Astrocyte of the spinal cord (primary cell): ENCODE data around the gene CCRL2.

Experiments
- DNase-seq: peaks from one replicate; pipeline ENCODE4 v3.0.0; 2011; ENCODE audit warnings: low read depth, low spot score
- H3K4me3 ChIP-seq: 2 replicates; pipeline ENCODE4 v1.5.1; 2011; ENCODE audit warnings: low read depth, mild to moderate bottlenecking, low read length, moderate library complexity
- CTCF ChIP-seq: IDR thresholded peaks from 2 replicates; pipeline ENCODE4 v1.5.1; 2012; ENCODE audit warnings: low read depth, mild to moderate bottlenecking, low read length, inconsistent platforms
- in situ Hi-C: cut with HindIII; loops from 2 replicates; pipeline ENCODE4 v1.10.0; 2017; ENCODE audit warnings: low sequenced_read_pairs

CCRL2 gene

GRCh38 chr3:46371519-46372340, 35.3 kb upstream of the CCRL2 start:
- in situ Hi-C loops: no loop called here

GRCh38 chr3:46372492-46373359, 34.3 kb upstream of the CCRL2 start:
- no peak overlapping the region for H3K4me3 ChIP-seq
- DNase-seq: peak; percentile 8
- in situ Hi-C loops: no loop called here
- peak; percentile 67 for TF ChIP-seq CTCF

More at GRCh38 chr3:46371519-46372340, 35.3 kb upstream of the CCRL2 start:
- H3K4me3 ChIP-seq: no peak overlapping the region
- TF ChIP-seq CTCF: no peak
- no peak for DNase-seq

GRCh38 chr3:46374755-46375154, 32.3 kb upstream of the CCRL2 start:
- in situ Hi-C loops: no loop called here
- no peak for TF ChIP-seq CTCF
- no peak for DNase-seq

GRCh38 chr3:46375218-46375617, 31.8 kb upstream of the CCRL2 start:
- H3K4me3 ChIP-seq: no peak overlapping the region
- DNase-seq: no peak
- in situ Hi-C loops: no loop called here
- no peak for TF ChIP-seq CTCF

More at GRCh38 chr3:46374755-46375154, 32.3 kb upstream of the CCRL2 start:
- no peak overlapping the region for H3K4me3 ChIP-seq

GRCh38 chr3:46375814-46376213, 31.2 kb upstream of the CCRL2 start:
- DNase-seq: no peak
- TF ChIP-seq CTCF: no peak
- in situ Hi-C loops: no loop called here
- H3K4me3 ChIP-seq: no peak overlapping the region

DNA sequence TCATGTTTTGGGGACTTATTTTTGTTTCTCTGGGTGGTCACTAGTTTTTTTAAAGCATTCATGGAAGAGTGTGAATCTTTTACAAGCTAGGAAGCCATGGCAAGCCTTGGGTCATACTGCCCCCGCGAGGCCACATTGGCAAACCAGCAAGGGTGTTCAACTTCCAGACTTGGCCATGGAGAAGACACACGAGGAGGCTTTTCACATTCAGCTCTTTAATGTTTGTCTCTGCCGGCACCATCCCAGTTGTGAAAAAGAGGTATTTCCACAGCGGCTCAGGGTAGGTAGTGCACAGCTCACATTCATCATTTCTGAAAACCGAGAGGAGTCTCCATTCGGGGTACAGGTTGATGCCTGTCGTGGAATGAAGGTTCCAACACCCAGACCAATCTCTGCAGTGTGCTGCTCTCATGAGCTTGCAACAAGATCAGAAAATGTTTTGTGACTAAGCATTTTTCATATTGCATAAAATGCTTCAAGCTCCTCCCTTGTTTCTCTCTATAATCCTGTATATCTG, 28.6 kb upstream of the CCRL2 start:
- H3K4me3 ChIP-seq: no peak overlapping the region
- peak; percentile 56 for DNase-seq
- peak; percentile 77 for TF ChIP-seq CTCF
- in situ Hi-C loops: no loop called here
